ENCODE results near the gene AFG1L. TPM values are rescaled to one million over a fixed set of nuclear protein-coding genes. Genes with fewer than 3 reads are reported as not detected.
"Not testable (repeated sequence)": the region's sequence is repeated elsewhere in the genome, so short reads cannot be mapped to it uniquely, and the experiment has no call there.

Gene AFG1L
- total RNA-seq, 2 donors from 2014 or later, result 5.9 to 7.2 TPM

GRCh38 chr6:108510461-108511319, 215.8 kb downstream of the AFG1L start:
- no peak for ATAC-seq (replicated peaks in 1 of 2)
- H3K36me3 Mint-ChIP-seq (ENCODE audit: insufficient read depth in 2 of 2), result peaks cover 0 to 5% of the 10 kb centered on the region in 2 donors

GRCh38 chr6:108518714-108519576, 224.1 kb downstream of the AFG1L start:
- H3K36me3 Mint-ChIP-seq (ENCODE audit: insufficient read depth in 2 of 2), result peaks cover 0 to 3% of the 10 kb centered on the region in 2 donors
- no peaks in the 10 kb centered on the region for H3K9me3 Mint-ChIP-seq
- H3K4me1 Mint-ChIP-seq (ENCODE audit: low read depth), result no peaks in the 10 kb centered on the region
- no peak for DNase-seq
- no peaks in the 10 kb centered on the region for H3K27me3 Mint-ChIP-seq (ENCODE audit: low read depth)
- H3K4me3 Mint-ChIP-seq, result no peak overlapping the region
- H3K27ac Mint-ChIP-seq, result no peak overlapping the region
- no peak for ATAC-seq (replicated peaks in 1 of 2)

More at GRCh38 chr6:108510461-108511319, 215.8 kb downstream of the AFG1L start:
- no peak for DNase-seq
- no peak overlapping the region for H3K4me3 Mint-ChIP-seq
- H3K27me3 Mint-ChIP-seq (ENCODE audit: low read depth), result no peaks in the 10 kb centered on the region
- H3K4me1 Mint-ChIP-seq (ENCODE audit: low read depth), result no peaks in the 10 kb centered on the region
- no peak overlapping the region for H3K27ac Mint-ChIP-seq
- H3K9me3 Mint-ChIP-seq, result no peaks in the 10 kb centered on the region

GRCh38 chr6:108521616-108522107, 226.8 kb downstream of the AFG1L start:
- Mint-ChIP-seq H3K9me3 (no peaks in the 10 kb centered on the region), H3K27ac (no peak overlapping the region), H3K4me3 (no peak overlapping the region), H3K27me3 (ENCODE audit: low read depth) (no peaks in the 10 kb centered on the region), H3K36me3 (ENCODE audit: insufficient read depth in 2 of 2) (peaks cover 0 to 2% of the 10 kb centered on the region in 2 donors), H3K4me1 (ENCODE audit: low read depth) (no peaks in the 10 kb centered on the region)
- ATAC-seq (replicated peaks in 1 of 2) (no peak), DNase-seq (no peak)

- no peaks in the 10 kb centered on the region for H3K27me3 Mint-ChIP-seq (ENCODE audit: low read depth)
- H3K36me3 Mint-ChIP-seq (ENCODE audit: insufficient read depth in 2 of 2), result peaks cover 0 to 2% of the 10 kb centered on the region in 2 donors
- ATAC-seq (replicated peaks in 1 of 2), result no peak
- H3K9me3 Mint-ChIP-seq, result no peaks in the 10 kb centered on the region
- no peak overlapping the region for H3K27ac Mint-ChIP-seq
- no peak overlapping the region for H3K4me3 Mint-ChIP-seq
- no peak for DNase-seq
- no peaks in the 10 kb centered on the region for H3K4me1 Mint-ChIP-seq (ENCODE audit: low read depth)
Observed at GRCh38 chr6:108523697-108524096, 228.8 kb downstream of the AFG1L start.

GRCh38 chr6:108524528-108525248, 229.8 kb downstream of the AFG1L start:
- H3K27ac Mint-ChIP-seq, result no peak overlapping the region
- no peak for DNase-seq
- H3K27me3 Mint-ChIP-seq (ENCODE audit: low read depth), result no peaks in the 10 kb centered on the region
- no peaks in the 10 kb centered on the region for H3K4me1 Mint-ChIP-seq (ENCODE audit: low read depth)
- no peaks in the 10 kb centered on the region for H3K9me3 Mint-ChIP-seq
- peaks cover 0 to 2% of the 10 kb centered on the region in 2 donors for H3K36me3 Mint-ChIP-seq (ENCODE audit: insufficient read depth in 2 of 2)
- no peak overlapping the region for H3K4me3 Mint-ChIP-seq
- no peak for ATAC-seq (replicated peaks in 1 of 2)

- DNase-seq (no peak), ATAC-seq (replicated peaks in 1 of 2) (no peak)
- H3K9me3 Mint-ChIP-seq, result no peaks in the 10 kb centered on the region
- no peaks in the 10 kb centered on the region for H3K4me1 Mint-ChIP-seq (ENCODE audit: low read depth)
- H3K27ac Mint-ChIP-seq, result no peak overlapping the region
- no peaks in the 10 kb centered on the region for H3K36me3 Mint-ChIP-seq (ENCODE audit: insufficient read depth in 2 of 2)
- no peaks in the 10 kb centered on the region for H3K27me3 Mint-ChIP-seq (ENCODE audit: low read depth)
- no peak overlapping the region for H3K4me3 Mint-ChIP-seq
Observed at GRCh38 chr6:108526739-108527174, 231.9 kb downstream of the AFG1L start.

- ATAC-seq (replicated peaks in 1 of 2), result no peak
- Mint-ChIP-seq H3K27me3 (ENCODE audit: low read depth) (no peaks in the 10 kb centered on the region), H3K4me1 (ENCODE audit: low read depth) (no peaks in the 10 kb centered on the region), H3K27ac (no peak overlapping the region), H3K4me3 (no peak overlapping the region), H3K36me3 (ENCODE audit: insufficient read depth in 2 of 2) (no peaks in the 10 kb centered on the region), H3K9me3 (no peaks in the 10 kb centered on the region)
- DNase-seq, result no peak
Observed at GRCh38 chr6:108528878-108529277, 234.0 kb downstream of the AFG1L start.

- ATAC-seq (replicated peaks in 1 of 2) (no peak), DNase-seq (no peak)
- Mint-ChIP-seq H3K27ac (no peak overlapping the region), H3K9me3 (no peaks in the 10 kb centered on the region), H3K4me3 (no peak overlapping the region), H3K36me3 (ENCODE audit: insufficient read depth in 2 of 2) (no peaks in the 10 kb centered on the region), H3K27me3 (ENCODE audit: low read depth) (no peaks in the 10 kb centered on the region), H3K4me1 (ENCODE audit: low read depth) (no peaks in the 10 kb centered on the region)
Observed at GRCh38 chr6:108531332-108531731, 236.5 kb downstream of the AFG1L start.

GRCh38 chr6:108535114-108535742, 240.4 kb downstream of the AFG1L start:
- no peak for ATAC-seq (replicated peaks in 1 of 2)
- no peaks in the 10 kb centered on the region for H3K4me1 Mint-ChIP-seq (ENCODE audit: low read depth)
- no peak for DNase-seq
- H3K9me3 Mint-ChIP-seq, result peaks cover 0 to 3% of the 10 kb centered on the region in 2 donors
- H3K4me3 Mint-ChIP-seq, result no peak overlapping the region
- no peak overlapping the region for H3K27ac Mint-ChIP-seq
- no peaks in the 10 kb centered on the region for H3K27me3 Mint-ChIP-seq (ENCODE audit: low read depth)
- H3K36me3 Mint-ChIP-seq (ENCODE audit: insufficient read depth in 2 of 2), result no peaks in the 10 kb centered on the region

GRCh38 chr6:108535920-108536535, 241.2 kb downstream of the AFG1L start:
- H3K27ac Mint-ChIP-seq; H3K36me3 Mint-ChIP-seq (ENCODE audit: insufficient read depth in 2 of 2); H3K4me1 Mint-ChIP-seq (ENCODE audit: low read depth); H3K27me3 Mint-ChIP-seq (ENCODE audit: low read depth); H3K4me3 Mint-ChIP-seq; DNase-seq; ATAC-seq (replicated peaks in 1 of 2); H3K9me3 Mint-ChIP-seq: not testable (repeated sequence)

- peaks cover 18% of the 10 kb centered on the region for H3K27me3 Mint-ChIP-seq (ENCODE audit: low read depth)
- ATAC-seq (replicated peaks in 1 of 2) (peak; percentile 74 to 76), DNase-seq (peak; percentile 60 to 69)
- peaks cover 0 to 3% of the 10 kb centered on the region in 2 donors for H3K9me3 Mint-ChIP-seq
- H3K27ac Mint-ChIP-seq, result no peak overlapping the region
- H3K4me3 Mint-ChIP-seq, result peak overlapping the region; percentile 65 to 80
- H3K36me3 Mint-ChIP-seq (ENCODE audit: insufficient read depth in 2 of 2), result no peaks in the 10 kb centered on the region
- peaks cover 14% of the 10 kb centered on the region for H3K4me1 Mint-ChIP-seq (ENCODE audit: low read depth)
Observed at GRCh38 chr6:108541843-108542759, 247.2 kb downstream of the AFG1L start.
